Neural progenitor cell (in vitro differentiated cells): ENCODE data around the gene RNF38. TPM values are rescaled to one million over a fixed set of nuclear protein-coding genes. Genes with fewer than 3 reads are reported as not detected.

Source experiments
- DNase-seq: peaks from one replicate; pipeline ENCODE4 v3.0.0-alpha.2; 2016; ENCODE audit warnings: low spot score
- H2AFZ ChIP-seq: fragments of 200-600 bp; sonication (generic); replicated peaks from 2 replicates; pipeline ENCODE4 v1.6.1; 2016; ENCODE audit warnings: antibody characterized with exemption
- H3F3A ChIP-seq: fragments of 200-600 bp; sonication (generic); 2 replicates; pipeline ENCODE4 v1.6.1; 2016; ENCODE audit warnings: antibody characterized with exemption, low read depth
- H3K27ac ChIP-seq: fragments of 200-600 bp; sonication (generic); 2 replicates; pipeline ENCODE4 v1.5.1; 2016; ENCODE audit warnings: mild to moderate bottlenecking
- H3K27me3 ChIP-seq: fragments of 200-600 bp; sonication (generic); 2 replicates; pipeline ENCODE4 v1.6.1; 2016; ENCODE audit warnings: mild to moderate bottlenecking, moderate library complexity
- H3K36me3 ChIP-seq: fragments of 200-600 bp; sonication (generic); 2 replicates; pipeline ENCODE4 v1.5.1; 2016
- H3K4me1 ChIP-seq: fragments of 200-600 bp; sonication (generic); 2 replicates; pipeline ENCODE4 v1.6.1; 2016; ENCODE audit warnings: mixed run types
- H3K4me2 ChIP-seq: fragments of 200-600 bp; sonication (generic); 2 replicates; pipeline ENCODE4 v1.6.1; 2016
- H3K4me3 ChIP-seq: fragments of 200-600 bp; sonication (generic); 2 replicates; pipeline ENCODE4 v1.5.1; 2016
- H3K79me2 ChIP-seq: fragments of 200-600 bp; sonication (generic); 2 replicates; pipeline ENCODE4 v1.6.1; 2016; ENCODE audit warnings: low read depth
- H3K9ac ChIP-seq: fragments of 200-600 bp; sonication (generic); 2 replicates; pipeline ENCODE4 v1.6.1; 2016
- H3K9me3 ChIP-seq: fragments of 200-600 bp; sonication (generic); 2 replicates; pipeline ENCODE4 v1.5.1; 2016; ENCODE audit warnings: low read depth
- H4K20me1 ChIP-seq: fragments of 200-600 bp; sonication (generic); 2 replicates; pipeline ENCODE4 v1.6.1; 2016; ENCODE audit warnings: low read depth
- H3K27ac Mint-ChIP-seq: 3 replicates; pipeline ENCODE4 v1.8.0; 2021; ENCODE audit warnings: mixed read lengths
- H3K27me3 Mint-ChIP-seq: 2 replicates; pipeline ENCODE4 v1.8.0; 2022; ENCODE audit warnings: low read depth, mild to moderate bottlenecking, inconsistent platforms, moderate library complexity, mixed read lengths; ENCODE audit not compliant: insufficient read depth
- H3K36me3 Mint-ChIP-seq: 3 replicates; pipeline ENCODE4 v1.8.0; 2021; ENCODE audit warnings: mixed read lengths
- H3K4me1 Mint-ChIP-seq: 3 replicates; pipeline ENCODE4 v1.8.0; 2021; ENCODE audit warnings: mixed read lengths
- H3K4me3 Mint-ChIP-seq: 3 replicates; pipeline ENCODE4 v1.8.0; 2021; ENCODE audit warnings: mild to moderate bottlenecking, moderate library complexity, mixed read lengths
- H3K9me3 Mint-ChIP-seq: 3 replicates; pipeline ENCODE4 v1.8.0; 2020; ENCODE audit warnings: mixed read lengths
- EZH2 ChIP-seq: fragments of 200-600 bp; sonication (generic); IDR thresholded peaks from 2 replicates; pipeline ENCODE4 v1.6.1; 2017; ENCODE audit warnings: antibody characterized with exemption, mild to moderate bottlenecking, moderate library complexity
- EZH2phosphoT487 ChIP-seq: fragments of 200-600 bp; sonication (generic); IDR thresholded peaks from 2 replicates; pipeline ENCODE4 v1.6.1; 2017; ENCODE audit warnings: antibody characterized with exemption
- total RNA-seq: library from RNA; depleted of rRNA; stranded (reverse); fragments of >200 nt; gene quantifications from 2 replicates; pipeline ENCODE4 v1.2.3, GENCODE V29; 2015; ENCODE audit warnings: low replicate concordance
- TF ChIP-seq, protein P1 (sequence below): fragments of 200-600 bp; sonication (generic); IDR thresholded peaks from 2 replicates; pipeline ENCODE4 v1.5.1; 2017; ENCODE audit warnings: antibody characterized with exemption, mild to moderate bottlenecking

RNF38 gene
- total RNA-seq, 1 donor from 2014 or later: 63.8 TPM

DNA sequence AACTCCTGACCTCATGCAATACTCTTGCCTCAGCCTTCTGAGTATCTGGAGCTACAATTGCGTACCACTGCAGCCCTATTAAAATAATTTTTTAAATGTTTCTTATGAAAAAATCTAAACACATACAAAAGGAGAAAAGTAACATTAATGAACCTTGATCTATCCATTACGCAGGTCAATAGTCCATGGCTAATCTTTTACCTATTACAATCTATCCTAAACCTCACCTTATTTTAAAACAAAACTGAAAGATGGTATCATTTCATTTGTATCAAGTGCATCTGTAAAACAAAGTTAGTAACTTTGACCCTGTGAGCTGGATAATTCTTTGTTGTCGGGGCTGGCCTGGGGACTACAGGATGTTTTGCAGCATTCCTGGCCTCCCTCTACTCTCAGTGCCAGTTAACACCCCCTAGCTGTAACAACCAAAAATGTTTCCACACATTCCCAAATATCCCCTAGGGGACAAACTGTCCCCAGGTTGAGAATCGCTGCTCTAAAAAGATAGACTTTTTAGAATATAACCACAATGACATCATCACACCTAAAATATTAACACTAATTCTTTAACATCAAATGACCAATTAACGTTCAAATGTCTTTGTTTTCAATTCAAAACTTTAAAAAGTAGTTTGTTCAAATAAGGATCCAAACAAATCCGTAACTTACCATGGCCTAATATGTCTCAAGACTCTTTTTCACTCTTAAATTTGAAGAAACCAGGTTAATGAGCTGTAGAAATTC, 54.8 kb downstream of the RNF38 start:
- Histone ChIP-seq H3K36me3 (peaks cover 53% of the 10 kb centered on the region), H3K4me1 (no peaks in the 10 kb centered on the region), H4K20me1 (peaks cover 3% of the 10 kb centered on the region), H3K4me3 (no peak overlapping the region), H3K9me3 (no peaks in the 10 kb centered on the region), H3F3A (peaks cover 20% of the 10 kb centered on the region), H3K27ac (no peak overlapping the region), H3K27me3 (no peaks in the 10 kb centered on the region), H3K9ac (no peak overlapping the region), H3K4me2 (no peak overlapping the region), H2AFZ (no peak overlapping the region), H3K79me2 (peaks cover 2% of the 10 kb centered on the region)
- Mint-ChIP-seq H3K4me1 (no peaks in the 10 kb centered on the region), H3K9me3 (no peaks in the 10 kb centered on the region), H3K4me3 (no peak overlapping the region), H3K27ac (no peak overlapping the region), H3K27me3 (no peaks in the 10 kb centered on the region), H3K36me3 (peaks cover 56% of the 10 kb centered on the region)
- DNase-seq: peak; percentile 18
- TF ChIP-seq, protein P1, sequence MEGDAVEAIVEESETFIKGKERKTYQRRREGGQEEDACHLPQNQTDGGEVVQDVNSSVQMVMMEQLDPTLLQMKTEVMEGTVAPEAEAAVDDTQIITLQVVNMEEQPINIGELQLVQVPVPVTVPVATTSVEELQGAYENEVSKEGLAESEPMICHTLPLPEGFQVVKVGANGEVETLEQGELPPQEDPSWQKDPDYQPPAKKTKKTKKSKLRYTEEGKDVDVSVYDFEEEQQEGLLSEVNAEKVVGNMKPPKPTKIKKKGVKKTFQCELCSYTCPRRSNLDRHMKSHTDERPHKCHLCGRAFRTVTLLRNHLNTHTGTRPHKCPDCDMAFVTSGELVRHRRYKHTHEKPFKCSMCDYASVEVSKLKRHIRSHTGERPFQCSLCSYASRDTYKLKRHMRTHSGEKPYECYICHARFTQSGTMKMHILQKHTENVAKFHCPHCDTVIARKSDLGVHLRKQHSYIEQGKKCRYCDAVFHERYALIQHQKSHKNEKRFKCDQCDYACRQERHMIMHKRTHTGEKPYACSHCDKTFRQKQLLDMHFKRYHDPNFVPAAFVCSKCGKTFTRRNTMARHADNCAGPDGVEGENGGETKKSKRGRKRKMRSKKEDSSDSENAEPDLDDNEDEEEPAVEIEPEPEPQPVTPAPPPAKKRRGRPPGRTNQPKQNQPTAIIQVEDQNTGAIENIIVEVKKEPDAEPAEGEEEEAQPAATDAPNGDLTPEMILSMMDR: peak; percentile 34
- no peak for TF ChIP-seq EZH2phosphoT487

DNA sequence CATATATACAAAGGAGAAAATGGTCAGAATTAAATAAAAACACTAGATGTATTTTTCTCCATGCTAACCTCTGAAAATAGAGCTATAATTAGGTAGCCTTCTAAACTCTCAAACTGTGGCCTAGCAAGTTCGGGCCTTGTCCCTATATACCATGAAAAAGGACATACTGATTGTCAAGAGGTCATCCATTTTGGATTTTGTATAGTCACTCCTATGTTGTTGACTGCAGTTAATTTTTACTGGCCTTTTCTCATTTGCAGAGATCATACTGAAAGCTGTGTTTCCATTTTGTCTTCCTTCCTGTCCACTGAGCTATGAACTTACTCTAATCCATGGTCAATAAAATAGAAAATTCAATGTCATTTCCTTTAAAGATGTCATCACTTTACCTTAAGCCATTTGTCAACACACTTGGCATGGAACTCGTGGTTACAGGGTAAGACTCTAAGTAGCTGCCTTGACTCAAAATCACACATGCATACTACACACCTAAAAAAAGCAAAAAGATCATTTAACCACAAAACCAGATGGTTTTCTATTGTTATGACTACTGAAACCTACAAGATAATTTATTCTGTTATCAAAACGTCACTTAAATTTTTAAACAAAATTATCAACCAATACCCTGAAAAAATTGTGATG, 58.0 kb downstream of the RNF38 start:
- H3K9me3 Mint-ChIP-seq: no peaks in the 10 kb centered on the region
- H3K27ac Mint-ChIP-seq: no peak overlapping the region
- no peaks in the 10 kb centered on the region for H3K4me1 Mint-ChIP-seq
- no peaks in the 10 kb centered on the region for H3K27me3 ChIP-seq
- no peak overlapping the region for H3K9ac ChIP-seq
- no peaks in the 10 kb centered on the region for H3K9me3 ChIP-seq
- no peak overlapping the region for H3K4me3 ChIP-seq
- no peaks in the 10 kb centered on the region for H3K4me1 ChIP-seq
- peaks cover 3% of the 10 kb centered on the region for H4K20me1 ChIP-seq
- H3K36me3 Mint-ChIP-seq: peaks cover 50% of the 10 kb centered on the region
- H3F3A ChIP-seq: peaks cover 13% of the 10 kb centered on the region
- H3K27me3 Mint-ChIP-seq: no peaks in the 10 kb centered on the region
- no peak overlapping the region for H3K4me2 ChIP-seq
- no peak overlapping the region for H3K4me3 Mint-ChIP-seq
- H3K79me2 ChIP-seq: no peaks in the 10 kb centered on the region
- DNase-seq: no peak
- no peak overlapping the region for H2AFZ ChIP-seq
- no peak for TF ChIP-seq EZH2phosphoT487
- TF ChIP-seq, protein P1: no peak
- TF ChIP-seq EZH2: no peak
- peaks cover 49% of the 10 kb centered on the region for H3K36me3 ChIP-seq
- no peak overlapping the region for H3K27ac ChIP-seq

DNA sequence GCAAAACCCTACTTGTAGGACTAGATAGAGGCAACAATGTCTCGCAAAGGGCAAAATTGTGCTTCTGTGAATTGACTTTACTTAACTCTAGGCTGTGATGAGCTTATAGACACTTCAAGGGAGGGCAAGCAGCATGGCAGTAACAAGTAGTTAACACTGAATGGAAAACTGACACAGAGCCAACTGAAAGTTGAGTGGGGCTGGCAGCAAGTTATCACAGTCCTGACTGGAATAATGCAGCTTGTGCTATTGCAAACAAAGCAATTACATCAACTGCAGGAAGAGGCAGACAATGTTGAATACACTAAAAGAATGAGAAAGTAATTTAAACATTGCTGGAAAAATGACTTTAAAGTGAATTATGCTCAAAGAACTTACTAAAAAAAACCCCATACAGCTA, 62.2 kb downstream of the RNF38 start:
- Histone ChIP-seq H3K4me2 (no peak overlapping the region), H2AFZ (no peak overlapping the region), H3K4me1 (no peaks in the 10 kb centered on the region), H3K36me3 (peaks cover 31% of the 10 kb centered on the region), H3K27ac (no peak overlapping the region), H3K27me3 (no peaks in the 10 kb centered on the region), H3K4me3 (no peak overlapping the region), H3K79me2 (no peaks in the 10 kb centered on the region), H3F3A (peaks cover 20% of the 10 kb centered on the region), H4K20me1 (no peaks in the 10 kb centered on the region), H3K9ac (no peak overlapping the region), H3K9me3 (no peaks in the 10 kb centered on the region)
- H3K4me3 Mint-ChIP-seq: no peak overlapping the region
- DNase-seq: no peak
- no peak overlapping the region for H3K27ac Mint-ChIP-seq
- H3K36me3 Mint-ChIP-seq: peaks cover 32% of the 10 kb centered on the region
- no peaks in the 10 kb centered on the region for H3K4me1 Mint-ChIP-seq
- H3K9me3 Mint-ChIP-seq: no peaks in the 10 kb centered on the region
- no peaks in the 10 kb centered on the region for H3K27me3 Mint-ChIP-seq
- TF ChIP-seq EZH2 (no peak), EZH2phosphoT487 (no peak)
- TF ChIP-seq, protein P1: no peak
